Measurements from ENCODE around the gene ZPBP2. TPM values are rescaled to one million over a fixed set of nuclear protein-coding genes. Genes with fewer than 3 reads are reported as not detected.

Gene ZPBP2
- total RNA-seq, 2 donors from 2014 or later: not detected

DNA sequence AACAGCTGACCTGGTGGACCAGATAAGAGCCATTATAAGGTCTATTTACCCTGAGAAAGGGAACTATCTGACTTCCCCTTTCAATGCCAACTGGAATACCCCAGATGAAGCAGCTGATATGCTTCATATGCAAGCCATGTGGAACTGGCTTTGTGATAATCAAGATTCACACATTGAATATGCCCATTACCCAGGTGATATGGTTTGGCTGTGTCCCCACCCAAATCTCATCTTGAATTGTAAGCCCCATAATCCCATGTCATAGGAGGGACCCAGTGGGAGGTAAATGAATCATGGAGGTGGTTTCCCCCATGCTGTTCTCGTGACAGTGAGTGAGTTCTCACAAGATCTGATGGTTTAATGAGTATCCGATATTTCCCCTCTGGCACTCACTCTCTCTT, 46.0 kb upstream of the ZPBP2 start:
- H3K4me1 ChIP-seq: no peaks in the 10 kb centered on the region
- H3K4me3 ChIP-seq: no peak overlapping the region
- ATAC-seq (no peak), DNase-seq (no peak)
- H3K27me3 ChIP-seq: no peaks in the 10 kb centered on the region
- no peak for TF ChIP-seq POLR2A (IDR thresholded peaks at IDR 0.05)
- TF ChIP-seq, protein P1, sequence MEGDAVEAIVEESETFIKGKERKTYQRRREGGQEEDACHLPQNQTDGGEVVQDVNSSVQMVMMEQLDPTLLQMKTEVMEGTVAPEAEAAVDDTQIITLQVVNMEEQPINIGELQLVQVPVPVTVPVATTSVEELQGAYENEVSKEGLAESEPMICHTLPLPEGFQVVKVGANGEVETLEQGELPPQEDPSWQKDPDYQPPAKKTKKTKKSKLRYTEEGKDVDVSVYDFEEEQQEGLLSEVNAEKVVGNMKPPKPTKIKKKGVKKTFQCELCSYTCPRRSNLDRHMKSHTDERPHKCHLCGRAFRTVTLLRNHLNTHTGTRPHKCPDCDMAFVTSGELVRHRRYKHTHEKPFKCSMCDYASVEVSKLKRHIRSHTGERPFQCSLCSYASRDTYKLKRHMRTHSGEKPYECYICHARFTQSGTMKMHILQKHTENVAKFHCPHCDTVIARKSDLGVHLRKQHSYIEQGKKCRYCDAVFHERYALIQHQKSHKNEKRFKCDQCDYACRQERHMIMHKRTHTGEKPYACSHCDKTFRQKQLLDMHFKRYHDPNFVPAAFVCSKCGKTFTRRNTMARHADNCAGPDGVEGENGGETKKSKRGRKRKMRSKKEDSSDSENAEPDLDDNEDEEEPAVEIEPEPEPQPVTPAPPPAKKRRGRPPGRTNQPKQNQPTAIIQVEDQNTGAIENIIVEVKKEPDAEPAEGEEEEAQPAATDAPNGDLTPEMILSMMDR (IDR thresholded peaks at IDR 0.05): no peak
- peaks cover 0 to 15% (median 0%) of the 10 kb centered on the region in 3 donors for H3K9me3 ChIP-seq
- intact Hi-C loops (cut with DNase I): no loop called here
- 67 to 80% methylated on average over 2 of the region's 2 CpGs for WGBS, 2 donors
- no peak overlapping the region for H3K27ac ChIP-seq
- H3K36me3 ChIP-seq (replicated peaks in 1 of 2; ENCODE audit: insufficient read depth in 1 of 2, low read depth in 2 of 2): no peaks in the 10 kb centered on the region

DNA sequence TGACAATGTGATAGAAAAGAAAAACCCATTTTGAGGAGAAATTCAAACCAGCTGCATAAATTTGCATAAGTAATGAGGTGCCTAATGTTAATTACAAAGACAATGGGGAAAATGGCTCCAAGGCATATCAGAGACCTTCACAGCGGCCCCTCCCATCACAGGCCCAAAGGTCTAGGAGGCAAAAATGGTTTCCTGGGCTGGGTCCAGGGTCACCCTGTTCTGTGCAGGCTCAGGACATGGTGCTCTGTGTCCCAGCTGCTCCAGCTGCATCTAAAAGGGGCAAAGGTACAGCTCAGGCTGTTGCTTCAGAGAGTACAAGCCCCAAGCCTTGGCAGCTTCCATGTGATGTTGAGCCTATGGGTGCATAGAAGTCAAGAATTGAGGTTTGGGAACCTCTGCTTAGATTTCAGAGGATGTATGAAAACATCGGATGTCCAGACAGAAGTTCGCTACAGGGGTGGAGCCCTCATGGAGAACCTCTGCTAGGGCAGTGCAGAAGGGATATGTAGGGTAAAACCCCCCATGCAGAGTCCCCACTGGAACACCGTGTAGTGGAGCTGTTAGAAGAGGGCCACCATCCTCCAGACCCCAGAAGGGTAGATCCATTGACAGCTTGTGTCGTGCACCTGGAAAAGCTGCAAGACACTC, 44.5 kb upstream of the ZPBP2 start:
- WGBS, 2 donors: 85 to 93% methylated on average over 5 of the region's 5 CpGs

DNA sequence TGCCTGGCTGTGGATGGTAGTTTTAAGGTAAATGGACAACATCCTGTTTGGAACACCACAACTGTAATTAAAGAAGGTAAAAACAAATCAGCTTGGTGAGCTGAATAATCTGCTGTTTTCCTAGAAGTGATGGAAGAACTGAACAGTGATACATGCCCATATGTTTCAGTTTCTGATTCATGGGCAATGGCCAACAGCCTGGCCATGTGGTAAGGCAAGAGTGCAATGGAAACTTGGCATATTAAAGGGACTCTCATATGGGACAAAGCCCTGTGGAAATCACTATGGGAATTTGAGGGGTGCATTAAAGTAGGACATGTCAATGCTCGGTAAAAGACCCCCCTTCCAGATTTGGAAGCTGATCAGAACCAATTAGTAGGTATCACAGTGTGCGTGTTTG, 41.7 kb upstream of the ZPBP2 start:
- no peak for TF ChIP-seq POLR2A (IDR thresholded peaks at IDR 0.05)
- TF ChIP-seq, protein P1 (IDR thresholded peaks at IDR 0.05): no peak
- H3K27me3 ChIP-seq: no peaks in the 10 kb centered on the region
- ATAC-seq: no peak
- intact Hi-C loops (cut with DNase I): no loop called here
- peaks cover 0 to 15% (median 0%) of the 10 kb centered on the region in 3 donors for H3K9me3 ChIP-seq
- no peak overlapping the region for H3K4me3 ChIP-seq
- no peak overlapping the region for H3K27ac ChIP-seq
- DNase-seq: no peak
- peaks cover 5% of the 10 kb centered on the region for H3K4me1 ChIP-seq
- H3K36me3 ChIP-seq (replicated peaks in 1 of 2; ENCODE audit: insufficient read depth in 1 of 2, low read depth in 2 of 2): no peaks in the 10 kb centered on the region
- 91 to 92% methylated on average over 2 of the region's 2 CpGs for WGBS, 2 donors

More for the DNA sequence above, 44.5 kb upstream of the ZPBP2 start:
- Histone ChIP-seq H3K4me3 (no peak overlapping the region), H3K4me1 (peaks cover 5% of the 10 kb centered on the region), H3K36me3 (replicated peaks in 1 of 2; ENCODE audit: insufficient read depth in 1 of 2, low read depth in 2 of 2) (no peaks in the 10 kb centered on the region), H3K9me3 (peaks cover 0 to 15% (median 0%) of the 10 kb centered on the region in 3 donors), H3K27me3 (no peaks in the 10 kb centered on the region), H3K27ac (no peak overlapping the region)
- intact Hi-C loops (cut with DNase I): no loop called here
- DNase-seq (no peak), ATAC-seq (no peak)
- TF ChIP-seq, protein P1 (IDR thresholded peaks at IDR 0.05): no peak
- TF ChIP-seq POLR2A (IDR thresholded peaks at IDR 0.05): no peak

DNA sequence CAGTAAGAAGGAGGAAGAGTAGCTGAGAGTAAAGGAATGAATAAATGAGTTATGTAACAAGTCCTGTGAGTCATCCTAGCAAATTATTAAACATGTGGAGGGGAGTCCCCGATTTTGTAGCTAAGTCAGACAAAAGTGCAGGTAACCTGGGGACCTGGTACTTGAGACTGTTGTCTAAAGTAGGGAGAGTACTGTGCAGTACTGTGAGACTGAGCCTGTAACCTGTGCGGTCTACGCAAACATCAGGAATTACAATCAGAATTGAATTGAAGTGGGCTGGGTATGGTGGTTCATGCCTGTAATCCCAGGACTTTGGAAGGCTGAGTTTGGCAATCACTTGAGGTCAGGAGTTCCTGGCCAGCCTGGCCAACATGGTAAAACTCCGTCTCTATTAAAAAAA, 39.6 kb upstream of the ZPBP2 start:
- Histone ChIP-seq H3K36me3 (replicated peaks in 1 of 2; ENCODE audit: insufficient read depth in 1 of 2, low read depth in 2 of 2) (no peaks in the 10 kb centered on the region), H3K27ac (no peak overlapping the region), H3K9me3 (peaks cover 0 to 13% (median 0%) of the 10 kb centered on the region in 3 donors), H3K4me3 (no peak overlapping the region), H3K27me3 (no peaks in the 10 kb centered on the region), H3K4me1 (peaks cover 5% of the 10 kb centered on the region)
- intact Hi-C loops (cut with DNase I): no loop called here
- DNase-seq (no peak), ATAC-seq (peak; percentile 59)
- TF ChIP-seq, protein P1 (IDR thresholded peaks at IDR 0.05): no peak
- TF ChIP-seq POLR2A (IDR thresholded peaks at IDR 0.05): no peak
- WGBS, 2 donors: 58 to 70% methylated on average over 4 of the region's 4 CpGs

- WGBS, 2 donors: 76 to 83% methylated on average over 2 of the region's 2 CpGs
- no peak for ATAC-seq
- Histone ChIP-seq H3K27me3 (no peaks in the 10 kb centered on the region), H3K4me1 (peaks cover 5% of the 10 kb centered on the region), H3K9me3 (no peaks in the 10 kb centered on the region), H3K27ac (no peak overlapping the region), H3K36me3 (replicated peaks in 1 of 2; ENCODE audit: insufficient read depth in 1 of 2, low read depth in 2 of 2) (no peaks in the 10 kb centered on the region), H3K4me3 (no peak overlapping the region)
- no peak for DNase-seq
- intact Hi-C loops (cut with DNase I): no loop called here
- no peak for TF ChIP-seq POLR2A (IDR thresholded peaks at IDR 0.05)
These were observed 36.4 kb upstream of the ZPBP2 start for GRCh38 chr17:39831588-39831987.
